Stimulated activated CD8-positive, alpha-beta memory T cell treated with anti-CD3 and anti-CD28 coated beads, Interleukin-15, amount 100 ng/mL, for 4 hours (primary cell): ENCODE measurements around the gene CCDC88A.

Experiments
- DNase-seq, 2 donors: peaks; one replicate each; pipeline ENCODE4 v3.0.0-alpha.2; 2020; ENCODE audit warnings: low read depth in 2 of 2

Gene CCDC88A

DNA sequence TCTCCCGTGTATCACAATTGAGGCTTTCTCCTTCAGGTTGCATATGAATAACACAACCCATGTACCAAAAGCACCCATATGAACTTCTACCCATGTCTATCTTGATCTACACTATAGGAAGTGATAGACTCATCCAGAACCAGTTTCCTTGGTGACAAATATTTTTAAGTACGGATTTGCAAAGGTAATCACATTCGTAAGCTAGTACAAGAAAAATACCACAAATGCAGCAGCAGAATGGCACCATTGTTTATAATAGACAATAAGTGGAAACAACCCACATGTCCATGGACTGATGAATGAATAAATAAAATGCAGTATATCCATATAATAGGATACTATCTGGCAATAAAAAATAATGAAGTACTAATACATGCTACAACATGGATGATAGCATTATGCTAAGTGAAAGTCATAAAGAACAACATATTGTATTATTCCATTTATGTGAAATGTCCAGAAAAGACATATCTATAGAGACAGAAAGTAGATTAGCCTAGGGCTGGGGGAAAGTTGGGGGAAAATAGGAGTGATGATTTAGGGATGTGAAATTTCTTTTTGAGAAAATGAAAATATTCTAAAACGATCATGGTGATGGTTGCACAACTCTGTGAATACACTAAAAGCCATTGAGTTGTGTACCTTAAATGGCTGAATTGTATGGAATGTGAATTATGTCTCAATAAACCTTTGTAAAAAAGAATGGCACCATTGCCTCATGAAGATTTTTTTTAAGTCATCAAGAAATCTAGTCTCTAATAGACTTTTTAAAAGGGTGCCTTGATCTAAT lies 3.4 kb upstream of the CCDC88A start:
- no peak for DNase-seq

DNA sequence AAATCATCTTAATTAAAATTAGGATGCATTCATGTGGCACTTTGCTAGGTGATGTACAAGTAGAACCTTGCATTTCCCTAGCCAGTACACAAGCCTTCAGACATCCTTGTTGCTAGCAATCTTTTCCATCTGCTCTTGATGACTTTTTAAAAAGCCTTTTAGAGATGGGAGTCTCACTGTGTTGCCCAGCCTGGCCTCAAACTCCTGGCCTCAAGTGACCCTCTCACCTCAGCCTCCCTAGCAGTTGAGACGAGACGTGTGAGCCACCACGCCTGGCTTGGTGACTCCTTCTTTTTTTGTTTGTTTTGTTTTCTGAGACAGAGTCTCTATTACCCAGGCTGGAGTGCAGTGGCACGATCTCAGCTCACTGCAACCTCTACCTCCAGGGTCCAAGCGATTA lies 1.7 kb upstream of the CCDC88A start:
- no peak for DNase-seq

DNA sequence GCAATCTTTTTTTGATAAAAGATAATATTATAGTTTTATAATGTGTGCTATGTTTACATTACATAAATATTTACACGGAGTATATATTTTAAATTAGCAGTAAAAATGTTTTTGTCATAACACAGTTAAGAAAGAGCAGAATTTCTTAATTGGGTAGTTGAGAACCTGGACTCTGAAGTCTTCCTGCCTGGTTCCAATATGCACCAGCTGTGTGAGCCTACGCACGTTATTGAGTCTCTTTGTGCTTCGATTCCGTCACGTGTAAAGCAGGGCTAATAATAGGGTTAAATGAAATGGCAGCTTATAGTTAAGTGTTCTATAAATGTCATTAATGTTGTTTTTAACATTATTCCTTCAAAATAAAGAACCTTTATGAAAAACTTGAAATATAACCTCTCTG lies 1.2 kb upstream of the CCDC88A start:
- DNase-seq: no peak

DNA sequence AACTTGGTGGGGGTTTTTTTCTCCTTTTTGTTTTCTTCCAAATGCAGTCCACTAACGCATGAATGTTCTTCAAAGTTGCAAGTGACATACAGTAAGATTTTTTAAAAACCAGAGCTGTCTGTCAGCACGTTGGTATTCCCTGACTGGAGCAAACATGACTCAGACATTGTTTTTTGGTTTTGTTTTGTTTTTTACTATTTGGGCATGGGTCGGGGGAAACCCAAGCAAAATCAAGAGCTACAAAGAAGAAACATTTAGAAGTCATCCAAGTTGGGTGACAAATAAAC lies 726 bp upstream of the CCDC88A start:
- DNase-seq: no peak

DNA sequence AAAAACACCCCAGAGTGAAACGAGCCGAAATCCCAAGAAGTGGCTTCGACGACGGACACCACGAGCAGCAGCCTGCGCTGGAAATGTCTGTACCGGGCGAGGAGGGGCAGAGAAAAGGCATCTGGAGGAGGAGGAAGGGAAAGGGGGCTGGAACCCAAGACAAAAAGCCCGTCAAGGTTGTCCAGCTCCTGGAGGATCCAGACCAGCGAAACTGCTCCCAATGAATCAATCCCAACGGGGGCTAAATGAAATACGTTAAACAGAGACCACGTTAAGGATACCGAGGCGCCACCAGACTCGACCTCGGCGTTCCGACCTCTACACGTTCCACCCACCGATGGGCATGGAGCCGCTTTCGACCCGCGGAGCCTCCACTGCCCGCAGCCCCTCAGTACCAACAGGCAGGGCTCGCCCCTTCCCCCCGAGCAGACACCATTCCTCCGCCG lies 400 bp downstream of the CCDC88A start:
- DNase-seq: no peak

DNA sequence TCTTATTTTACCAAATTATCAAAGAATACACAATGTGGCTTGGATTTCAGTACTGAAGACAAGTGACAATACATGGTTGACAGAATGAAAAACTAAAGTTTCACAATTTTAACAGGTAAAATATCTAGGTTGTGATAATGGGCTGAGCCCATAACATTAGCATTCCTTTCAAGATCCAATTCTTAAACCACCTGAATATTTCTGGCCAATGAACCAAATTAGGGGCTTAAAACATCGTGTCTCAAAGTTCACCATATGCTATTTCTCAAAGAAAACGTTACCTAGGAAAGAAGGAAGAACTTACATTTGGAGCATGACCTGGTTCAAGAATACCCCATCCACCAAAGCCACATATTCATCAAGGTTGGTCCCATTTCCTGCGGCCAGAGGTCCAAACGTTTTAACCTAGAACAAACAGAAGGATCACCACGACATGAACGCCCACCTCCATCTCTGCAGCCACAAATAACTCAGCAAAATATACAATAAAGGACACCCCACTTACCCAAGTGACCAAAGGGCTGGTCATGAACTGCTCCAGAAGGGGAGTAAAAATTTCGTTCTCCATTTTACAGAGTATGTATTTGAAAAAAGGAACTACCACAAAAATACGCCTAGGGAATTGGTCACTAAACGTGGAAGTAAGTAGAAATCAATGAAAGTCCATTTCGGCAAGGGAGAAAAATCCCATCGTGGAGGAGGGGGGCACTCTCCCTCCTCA lies 984 bp downstream of the CCDC88A start:
- DNase-seq: no peak

DNA sequence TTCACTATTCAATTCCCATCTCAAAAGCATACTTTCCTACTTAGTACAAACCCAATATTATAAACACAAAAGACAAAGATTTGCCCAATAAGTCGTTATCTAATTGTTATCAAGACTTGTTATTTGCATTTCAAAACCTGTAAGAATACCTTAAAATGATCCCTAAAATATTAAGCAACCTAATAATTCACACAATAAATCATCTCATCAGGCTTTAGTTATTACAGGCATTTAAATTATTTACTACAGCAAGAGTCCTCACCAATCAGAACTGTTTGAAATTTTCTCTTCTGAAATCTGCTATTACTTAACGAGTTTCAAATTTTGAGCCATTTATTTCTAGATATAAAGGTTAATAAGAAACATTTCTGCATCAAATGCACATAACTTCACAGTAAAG lies 1.6 kb downstream of the CCDC88A start:
- no peak for DNase-seq

DNA sequence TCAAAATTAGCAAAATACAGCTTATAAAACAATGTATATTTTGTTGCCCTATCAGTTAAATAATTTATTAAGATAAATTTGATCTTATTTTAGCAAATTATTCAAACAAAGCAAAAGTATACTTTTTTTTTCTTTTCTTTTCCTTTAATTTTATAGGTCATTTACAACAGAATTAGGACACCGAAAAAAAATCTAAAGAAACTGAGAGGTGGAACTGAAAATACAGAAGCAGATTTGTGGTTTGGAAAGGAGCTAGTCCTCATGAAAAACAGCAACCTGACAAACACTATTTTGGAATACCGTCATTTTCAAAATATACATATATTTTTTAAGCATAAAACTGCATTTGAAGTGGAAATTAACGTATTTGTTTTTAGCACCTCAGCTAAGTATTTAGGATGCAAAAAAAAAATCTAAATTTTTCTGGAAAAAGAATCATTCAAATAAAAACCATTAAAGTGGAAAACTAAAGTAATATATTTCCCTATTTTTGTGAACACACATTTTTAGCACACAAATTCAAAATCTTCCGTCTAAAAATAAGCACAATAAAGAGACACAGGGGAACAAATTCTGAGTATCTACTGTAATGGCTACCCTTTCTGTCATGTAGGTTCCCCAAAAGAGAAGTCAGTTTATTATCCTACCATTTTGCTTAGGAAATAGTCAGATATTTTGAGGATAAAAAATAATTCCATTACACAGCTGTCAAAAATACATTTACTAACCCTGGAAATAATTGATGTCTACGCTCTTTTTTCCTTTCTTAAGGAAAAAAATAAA lies 2.7 kb downstream of the CCDC88A start:
- DNase-seq: no peak

DNA sequence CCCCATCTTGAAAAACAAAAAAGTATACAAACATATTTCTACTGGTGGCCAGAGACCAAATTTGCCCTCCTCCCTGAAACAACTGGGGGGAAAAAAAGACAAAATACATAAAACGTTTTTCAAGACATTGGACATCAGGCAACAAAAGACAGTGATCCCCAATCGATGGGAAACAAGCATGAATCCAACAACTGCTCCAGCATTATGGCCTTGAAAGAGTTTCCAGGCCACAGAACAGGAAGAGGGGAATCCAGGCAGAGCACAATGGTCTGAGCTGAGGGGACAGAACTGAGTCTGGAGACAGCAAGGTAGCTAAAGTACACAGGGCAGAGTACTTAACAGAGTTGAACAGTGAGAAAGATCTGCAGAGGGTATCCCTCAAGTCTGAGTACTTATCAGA lies 4.4 kb downstream of the CCDC88A start:
- no peak for DNase-seq

DNA sequence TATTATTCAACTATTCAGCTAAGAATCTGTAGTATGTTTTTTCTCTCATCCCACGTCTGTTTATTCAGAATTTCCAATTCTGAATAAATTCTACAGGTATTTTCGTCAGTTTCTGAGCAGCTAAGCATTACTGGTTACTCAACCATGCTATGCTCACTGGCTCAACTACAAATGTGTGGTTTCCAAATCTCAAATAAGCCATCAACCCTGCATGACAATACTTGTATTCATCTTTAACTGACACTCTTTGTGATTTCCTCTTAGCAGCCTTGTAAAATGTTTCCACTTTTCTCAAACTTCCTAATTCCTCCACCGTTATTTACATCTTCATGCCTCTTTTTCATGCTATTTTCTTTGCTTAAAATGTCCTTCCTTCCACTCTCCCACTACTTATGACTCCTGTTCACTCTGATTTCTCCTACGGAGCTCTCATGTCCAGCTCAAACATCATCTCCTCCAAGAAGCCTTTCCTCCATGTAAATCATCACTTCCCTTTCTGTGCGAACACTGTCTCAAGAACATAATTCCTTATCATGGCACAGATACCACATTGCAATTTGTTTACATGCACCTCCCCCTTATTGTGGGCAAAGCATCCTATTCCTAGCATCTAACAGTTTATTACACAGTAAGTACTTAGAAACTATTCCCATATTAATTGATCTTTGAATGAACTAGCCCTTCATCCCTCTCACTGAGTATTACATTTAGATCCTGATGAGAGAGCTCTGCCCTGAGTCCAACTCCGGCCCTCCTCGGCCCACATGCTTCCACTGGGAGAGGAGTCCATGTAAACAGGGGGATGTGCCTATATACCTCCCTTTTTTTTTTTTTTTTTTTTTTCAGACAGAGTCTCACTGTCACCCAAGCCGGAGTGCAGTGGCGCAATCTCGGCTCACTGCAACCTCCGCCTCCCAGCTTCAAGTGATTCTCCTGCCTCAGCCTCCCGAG lies 10.5 kb downstream of the CCDC88A start:
- DNase-seq: no peak

DNA sequence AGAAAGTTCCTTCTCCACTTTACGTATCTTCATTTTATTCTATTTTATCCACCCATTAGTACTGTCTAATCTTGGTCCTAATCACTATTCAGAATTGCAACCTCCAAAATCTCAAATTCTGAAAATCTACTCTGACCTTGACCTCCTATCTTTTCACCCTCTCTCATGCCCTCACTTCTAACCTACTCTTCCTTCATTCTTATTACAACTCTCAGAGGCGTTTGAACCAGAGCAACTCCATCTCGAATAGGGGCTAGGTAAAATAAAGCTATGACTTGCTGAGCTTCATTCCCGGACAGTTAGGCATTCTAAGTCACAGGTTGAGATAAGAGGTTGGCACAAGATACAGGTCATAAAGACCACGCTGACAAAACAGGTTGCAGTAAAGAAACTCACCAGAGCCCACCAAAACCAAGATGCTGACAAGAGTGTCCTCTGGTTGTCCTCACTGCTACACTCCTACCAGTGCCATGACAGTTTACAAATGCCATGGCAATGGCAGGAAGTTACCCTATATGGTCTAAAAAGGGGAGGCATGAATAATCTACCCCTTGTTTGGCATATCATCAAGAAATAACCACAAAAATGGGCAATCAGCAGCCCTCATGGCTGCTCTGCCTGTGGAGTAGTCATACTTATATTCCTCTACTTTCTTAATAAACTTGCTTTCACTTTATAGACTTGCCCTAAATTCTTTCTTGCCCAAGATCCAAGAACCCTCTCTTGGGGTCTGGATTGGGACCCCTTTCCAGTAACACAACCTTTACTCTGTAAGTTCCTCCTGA lies 11.4 kb downstream of the CCDC88A start:
- DNase-seq: no peak

DNA sequence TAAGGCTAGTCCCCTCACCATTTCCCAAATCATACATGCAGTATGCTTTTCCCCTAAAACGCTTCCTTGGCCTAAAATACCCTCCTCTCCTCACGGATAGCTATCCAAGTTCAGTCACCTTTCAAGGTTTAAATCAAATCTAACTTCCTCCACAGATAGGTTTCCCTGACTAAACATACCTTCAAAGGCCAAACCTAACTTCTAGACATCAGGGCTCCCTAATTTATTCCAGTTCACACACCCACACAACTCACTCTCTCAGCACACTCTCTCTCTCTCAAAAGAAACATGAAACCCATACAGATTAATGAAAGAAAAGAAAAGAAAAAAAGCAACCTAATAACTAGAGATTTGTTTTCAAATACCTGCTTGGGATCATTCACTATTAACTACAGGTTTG lies 14.5 kb downstream of the CCDC88A start:
- no peak for DNase-seq

DNA sequence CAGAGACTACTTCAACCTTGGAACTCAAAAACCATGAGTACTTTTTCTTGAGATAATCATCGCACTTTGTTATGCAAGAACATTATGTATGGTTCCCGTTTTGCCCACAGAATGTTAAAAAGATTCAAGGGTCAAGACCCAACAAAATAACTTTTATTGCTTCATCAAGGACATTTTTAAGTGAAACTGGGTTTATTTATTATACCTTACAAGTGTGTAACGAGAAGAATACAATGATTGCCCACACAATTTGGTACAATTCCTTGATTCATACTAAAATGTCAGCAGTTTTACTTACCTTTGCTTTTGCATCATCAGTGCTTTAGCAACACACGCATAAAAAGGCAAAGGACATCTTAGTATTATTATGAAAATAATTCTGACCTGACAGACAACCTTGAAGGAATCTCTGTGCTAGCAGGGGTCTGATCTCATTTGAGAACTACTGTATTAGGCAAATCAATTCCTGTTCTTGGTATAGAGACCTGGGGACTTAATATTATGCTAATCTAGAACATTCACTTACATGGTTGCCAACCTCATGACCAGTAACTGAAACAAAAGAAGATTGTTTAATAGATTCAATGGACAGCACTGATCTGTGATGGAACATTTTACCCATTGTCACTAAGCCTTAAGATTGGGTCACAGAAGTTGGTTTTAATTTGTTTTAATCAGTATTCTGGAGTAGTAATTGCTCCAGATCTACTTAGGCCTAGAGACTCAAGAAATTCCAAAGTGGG lies 16.2 kb downstream of the CCDC88A start:
- no peak for DNase-seq

DNA sequence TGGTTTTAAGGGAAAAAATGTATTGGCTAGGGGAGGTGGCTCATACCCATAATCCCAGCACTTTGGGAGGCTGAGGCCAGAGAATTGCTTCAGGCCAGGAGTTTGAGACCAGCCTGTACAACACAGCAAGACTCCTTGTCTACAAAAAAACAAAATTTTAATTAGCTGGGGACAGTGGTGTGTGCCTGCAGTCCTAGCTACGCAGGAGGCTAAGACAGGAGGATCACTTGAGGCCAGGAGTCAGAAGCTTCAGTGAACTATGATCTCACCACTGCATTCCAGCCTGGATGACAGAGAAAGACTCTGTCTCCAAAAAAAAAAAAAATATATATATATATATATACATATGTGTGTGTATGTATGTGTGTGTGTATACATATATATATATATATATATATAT lies 18.5 kb downstream of the CCDC88A start:
- DNase-seq: no peak

DNA sequence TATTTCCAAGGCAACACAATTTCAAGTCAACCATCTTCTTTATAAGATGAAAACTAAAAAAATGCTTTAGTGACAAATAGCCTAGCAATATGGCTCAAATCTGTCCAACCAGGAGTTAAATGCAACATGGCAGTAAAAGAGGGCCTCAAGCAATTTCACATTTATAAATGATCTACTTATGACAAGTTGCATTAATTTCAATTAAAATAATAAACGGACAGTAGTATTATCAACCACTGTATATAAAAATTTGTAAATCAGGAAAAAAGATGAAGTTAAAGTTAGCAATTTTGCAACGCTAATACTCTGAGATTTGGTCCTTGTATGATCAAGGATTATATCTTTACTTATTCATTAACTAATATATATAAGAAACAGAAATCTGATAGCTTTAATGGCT lies 19.3 kb downstream of the CCDC88A start:
- DNase-seq: no peak

DNA sequence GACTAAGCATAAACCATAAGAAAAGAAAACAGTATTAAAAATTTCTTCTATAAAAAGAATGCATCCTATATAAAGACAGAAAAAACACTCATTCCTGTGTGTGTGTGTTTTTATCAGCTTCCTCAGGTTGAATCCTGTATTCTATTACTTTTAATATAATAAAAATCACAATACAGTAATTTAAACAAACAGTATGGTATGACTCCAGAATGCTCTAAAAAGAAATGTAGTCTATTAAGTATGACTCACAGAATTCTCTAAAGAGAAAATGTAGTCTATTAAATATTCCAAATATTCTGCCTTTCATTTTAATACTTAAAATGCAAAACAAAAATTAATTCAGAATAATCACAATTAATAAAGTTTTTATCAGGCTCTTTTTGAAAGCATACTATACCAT lies 19.8 kb downstream of the CCDC88A start:
- no peak for DNase-seq

DNA sequence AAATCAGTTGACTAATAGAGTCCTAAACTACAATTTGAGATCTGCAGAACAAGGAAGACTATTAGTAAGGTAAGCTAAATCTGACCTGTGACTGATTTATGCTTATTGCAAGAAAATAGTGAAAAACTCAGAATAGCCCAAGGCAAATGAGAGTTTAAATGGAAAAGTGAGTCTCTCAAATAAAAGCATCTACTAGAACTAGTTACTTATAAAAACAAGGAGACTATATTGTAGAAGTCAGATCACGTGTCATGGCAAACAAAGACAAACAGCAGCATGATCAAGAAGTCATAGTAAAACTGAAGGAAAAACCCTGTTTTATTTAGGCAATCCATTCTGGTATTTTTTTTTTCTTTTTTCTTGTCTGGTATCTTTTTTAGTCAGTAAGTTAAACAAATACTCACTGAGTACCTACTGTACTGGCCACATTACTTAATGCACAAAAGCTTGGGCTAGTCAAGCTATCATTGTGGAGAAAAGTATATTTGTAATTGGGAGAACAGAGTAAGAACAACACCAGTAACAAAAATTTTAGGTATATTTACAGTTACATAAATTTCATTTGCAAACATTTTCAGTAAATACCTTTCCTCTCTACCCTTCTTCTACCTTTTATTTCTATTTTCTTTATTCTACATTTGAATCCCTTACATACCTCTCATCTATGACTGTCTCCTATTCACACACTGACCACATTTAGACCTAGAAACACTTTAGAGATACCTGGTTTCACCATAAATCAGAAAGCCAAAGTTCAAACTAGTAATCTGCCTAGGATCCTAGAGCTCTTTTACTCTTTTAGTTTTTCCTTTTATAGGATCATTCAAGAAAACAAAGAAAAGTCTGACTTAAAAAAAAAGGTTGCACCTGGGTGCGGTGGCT lies 23.7 kb downstream of the CCDC88A start:
- no peak for DNase-seq

DNA sequence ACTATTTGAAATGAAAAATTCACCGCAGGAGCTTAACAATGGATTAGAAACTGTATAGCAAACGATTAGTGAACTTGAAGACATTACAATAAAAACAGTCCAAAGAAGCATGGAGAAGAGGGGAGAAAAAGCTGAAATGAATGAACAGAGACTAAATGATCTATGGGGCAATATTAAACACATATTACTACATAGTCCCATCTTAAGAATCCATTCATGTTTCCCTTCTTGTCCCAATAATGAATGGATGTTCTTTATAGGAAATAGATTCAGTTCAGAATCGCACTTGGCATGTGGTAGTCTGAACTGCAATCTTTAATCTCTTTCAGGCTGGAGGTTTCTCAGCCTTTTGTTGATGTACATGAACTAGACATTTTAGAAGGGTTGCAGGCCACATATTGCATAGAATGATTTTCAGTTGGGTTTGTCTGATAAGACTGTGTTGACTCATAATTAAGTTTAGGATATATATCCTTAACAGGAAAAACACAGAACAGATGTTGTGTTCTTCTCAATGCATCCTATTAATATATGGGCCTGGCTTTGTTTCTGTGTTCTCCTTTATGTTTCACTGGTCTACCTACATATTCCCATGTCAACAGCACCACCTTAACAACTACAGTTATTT lies 27.9 kb downstream of the CCDC88A start:
- DNase-seq: no peak

DNA sequence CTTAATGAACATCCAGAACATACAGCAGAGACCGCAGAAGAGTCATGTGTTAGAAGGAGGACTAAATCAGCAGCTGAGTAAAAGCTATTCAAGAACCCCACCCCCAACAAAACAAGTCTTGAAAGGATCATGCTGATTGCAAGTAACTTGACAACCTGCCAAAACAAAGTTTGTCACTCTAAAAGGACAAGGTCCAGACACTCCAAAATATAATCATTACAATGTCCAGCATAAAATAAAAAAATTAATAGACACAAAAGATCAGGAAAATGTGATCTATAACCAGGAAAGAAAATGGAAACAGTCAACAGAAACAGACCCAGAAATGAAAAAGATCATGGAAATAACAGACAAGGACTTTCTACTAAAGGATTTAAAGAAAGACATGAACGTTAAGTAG lies 28.5 kb downstream of the CCDC88A start:
- no peak for DNase-seq
